Pancreas (tissue), 10 donors: Measurements from ENCODE around the gene HEG1. TPM values are rescaled to one million over a fixed set of nuclear protein-coding genes. Genes with fewer than 3 reads are reported as not detected.

Experiments used
- ATAC-seq, 4 donors: fragments of 200-7000 bp; cut with Tn5 transposase; one replicate each; pipeline versions ENCODE4 v1.8.0 to v1.9.1; 2020; ENCODE audit warnings: mild to moderate bottlenecking in 4 of 4, moderate library complexity in 4 of 4
- DNase-seq, 6 donors: peaks; one replicate each; pipeline ENCODE4 v3.0.0-alpha.2; 2020
- FAIRE-seq: peaks from 2 replicates; lab custom pipeline; 2012; peaks lifted over from hg19 to GRCh38; lab: Jason Lieb, UNC
- H3K27ac ChIP-seq, 4 donors: fragments of 200-600 bp; sonication (generic); 1 replicate in 3 of 4; 2 replicates in 1 of 4; pipeline versions ENCODE4 v1.5.0 to v1.8.0; 2020
- H3K27me3 ChIP-seq, 4 donors: fragments of 200-600 bp; one replicate each; pipeline ENCODE4 v1.8.0; 2021
- H3K36me3 ChIP-seq, 3 donors: fragments of 200-600 bp; sonication (generic) in 1 of 3; one replicate each; pipeline versions ENCODE4 v1.5.0 to v1.8.0; 2020 to 2021
- H3K4me1 ChIP-seq, 3 donors: fragments of 200-600 bp; one replicate each; pipeline ENCODE4 v1.8.0; 2021
- H3K4me3 ChIP-seq, 4 donors: fragments of 200-600 bp; sonication (generic) in 2 of 4; one replicate each; pipeline versions ENCODE4 v1.5.0 to v1.8.0; 2020 to 2021
- H3K9me3 ChIP-seq, 4 donors: fragments of 200-600 bp; one replicate each; pipeline ENCODE4 v1.8.0; 2021
- CTCF ChIP-seq, 4 donors: fragments of 200-600 bp; sonication (generic) in 3 of 4; IDR thresholded peaks; one replicate each; pipeline versions ENCODE4 v1.5.0 to v1.8.0; 2021; ENCODE audit warnings: antibody characterized with exemption in 4 of 4
- WGBS, 2 donors: extraction: QIAGEN DNeasy Blood & Tissue Kit; methylation state at CpG; one replicate each; pipeline ENCODE4 v1.1.7; 2013; 5-methylcytosine and 5-hydroxymethylcytosine counted together
- intact Hi-C, 3 donors: fragments of 100-400 bp; cut with DNase I; formaldehyde crosslinking; loops; one replicate each; pipeline versions ENCODE4 v1.11.1 to v1.14.2; 2022
- polyA plus RNA-seq, 2 donors: library from polyadenylated mRNA; stranded (reverse); fragments of 200-250 nt; gene quantifications; one replicate each; pipeline ENCODE4 v1.2.3, GENCODE V29; 2013
- total RNA-seq, 6 donors: library from RNA; stranded (reverse); fragmentation: NEBNext Ultra II Directional in 4 of 6; extraction: Animal tissue kit (Norgen Biotek cat#: 25700) in 4 of 6; gene quantifications; one replicate each; pipeline versions ENCODE4 v1.2.1 to v1.2.4, GENCODE V29; 2021 to 2023
- donor health status: healthy with polysubstance abuse.
- donor health status: DM: no; HTN: no; CAD: no; lungs with moderate emphysema.
- donor health status: DM: no; HTN: no; CAD: no.
- donor health status: control.
- donor health status: control.
- donor health status: Bipolar disorder and iron deficiency.
- donor health status: DM: yes; HTN: yes; CAD: no.
- donor health status: DM: no; HTN: no; CAD: no.
- donor health status: DM: no; HTN: no; CAD: no.
- donor health status: DM: yes; HTN: yes; CAD: no.

The HEG1 gene
- total and polyA plus RNA-seq, 8 donors: 9.6 to 36.6 (median 20.9) TPM

- H3K9me3 ChIP-seq: no peaks in the 10 kb centered on the region
- no peak overlapping the region for H3K4me3 ChIP-seq
- intact Hi-C loops: no loop called here
- WGBS, 2 donors: 88 to 90% methylated on average over 2 of the region's 2 CpGs
- no peak overlapping the region for H3K27ac ChIP-seq
- H3K36me3 ChIP-seq: no peaks in the 10 kb centered on the region
- TF ChIP-seq CTCF (IDR thresholded peaks at IDR 0.05): no peak
- no peak for ATAC-seq
- no peaks in the 10 kb centered on the region for H3K27me3 ChIP-seq
- no peak for FAIRE-seq
- peaks cover 0 to 3% (median 2%) of the 10 kb centered on the region in 3 donors for H3K4me1 ChIP-seq
- DNase-seq: no peak
These were observed 131.1 kb downstream of the HEG1 start for GRCh38 chr3:124924741-124925140.

- no peak for DNase-seq
- no peak for ATAC-seq
- Histone ChIP-seq H3K9me3 (no peaks in the 10 kb centered on the region), H3K36me3 (no peaks in the 10 kb centered on the region), H3K27me3 (no peaks in the 10 kb centered on the region), H3K27ac (no peak overlapping the region), H3K4me1 (peaks cover 0 to 3% (median 1%) of the 10 kb centered on the region in 3 donors), H3K4me3 (no peak overlapping the region)
- intact Hi-C loops: no loop called here
- no peak for TF ChIP-seq CTCF (IDR thresholded peaks at IDR 0.05)
- no peak for FAIRE-seq
These were observed 132.0 kb downstream of the HEG1 start for GRCh38 chr3:124923833-124924232.

GRCh38 chr3:124920718-124921117 is 135.1 kb downstream of the HEG1 start:
- no peak for DNase-seq
- Histone ChIP-seq H3K4me1 (no peaks in the 10 kb centered on the region), H3K9me3 (no peaks in the 10 kb centered on the region), H3K27me3 (no peaks in the 10 kb centered on the region), H3K27ac (no peak overlapping the region), H3K36me3 (no peaks in the 10 kb centered on the region), H3K4me3 (no peak overlapping the region)
- ATAC-seq: no peak
- WGBS, 2 donors: 87 to 93% methylated on average over 5 of the region's 5 CpGs
- no peak for FAIRE-seq
- intact Hi-C loops: no loop called here
- no peak for TF ChIP-seq CTCF (IDR thresholded peaks at IDR 0.05)

GRCh38 chr3:124919756-124920155 is 136.0 kb downstream of the HEG1 start:
- DNase-seq (no peak), FAIRE-seq (no peak), ATAC-seq (no peak)
- Histone ChIP-seq H3K4me3 (no peak overlapping the region), H3K4me1 (no peaks in the 10 kb centered on the region), H3K9me3 (no peaks in the 10 kb centered on the region), H3K27ac (no peak overlapping the region), H3K27me3 (no peaks in the 10 kb centered on the region), H3K36me3 (no peaks in the 10 kb centered on the region)
- TF ChIP-seq CTCF (IDR thresholded peaks at IDR 0.05): no peak
- intact Hi-C loops: no loop called here
- WGBS, 2 donors: 58 to 69% methylated on average over 2 of the region's 2 CpGs

GRCh38 chr3:124918524-124918923 is 137.3 kb downstream of the HEG1 start:
- no peak overlapping the region for H3K4me3 ChIP-seq
- DNase-seq (no peak), FAIRE-seq (no peak), ATAC-seq (no peak)
- intact Hi-C loops: no loop called here
- no peak overlapping the region for H3K27ac ChIP-seq
- H3K27me3 ChIP-seq: no peaks in the 10 kb centered on the region
- TF ChIP-seq CTCF (IDR thresholded peaks at IDR 0.05): no peak
- H3K9me3 ChIP-seq: no peaks in the 10 kb centered on the region
- no peaks in the 10 kb centered on the region for H3K36me3 ChIP-seq
- H3K4me1 ChIP-seq: no peaks in the 10 kb centered on the region
- WGBS, 2 donors: 91% methylated on average over 2 of the region's 2 CpGs
